Natural killer cell treated with Interleukin-12 subunit alpha and Interleukin-12 subunit beta and Interleukin-15 and Interleukin-18, amount 100 ng/mL, for 72 hours (primary cell): ENCODE measurements around the gene TENM4. TPM values are rescaled to one million over a fixed set of nuclear protein-coding genes. Genes with fewer than 3 reads are reported as not detected.

Source experiments
- ATAC-seq, 2 donors: fragments of 150-1000 bp; cut with Tn5 transposase in 1 of 2; sonication (Bioruptor Pico), chemical (Tn5 transposase) in 1 of 2; 2 replicates each; pipeline ENCODE4 v1.10.0; 2021
- DNase-seq: peaks from one replicate; pipeline ENCODE4 v3.0.0; 2022; ENCODE audit warnings: low spot score
- H3K27ac Mint-ChIP-seq, 2 donors: 1 replicate in 1 of 2; 2 replicates in 1 of 2; pipeline ENCODE4 v1.8.0; 2022; ENCODE audit warnings: mixed read lengths in 2 of 2, mild to moderate bottlenecking in 1 of 2, moderate library complexity in 1 of 2
- H3K27me3 Mint-ChIP-seq, 2 donors: 1 replicate in 1 of 2; 2 replicates in 1 of 2; pipeline ENCODE4 v1.8.0; 2022; ENCODE audit warnings: mixed read lengths in 2 of 2
- H3K36me3 Mint-ChIP-seq: one replicate; pipeline ENCODE4 v1.8.0; 2022; ENCODE audit warnings: mixed read lengths
- H3K4me1 Mint-ChIP-seq, 2 donors: 1 replicate in 1 of 2; 2 replicates in 1 of 2; pipeline ENCODE4 v1.8.0; 2022; ENCODE audit warnings: low read depth in 2 of 2, mixed read lengths in 2 of 2, mild to moderate bottlenecking in 1 of 2
- H3K4me3 Mint-ChIP-seq: one replicate; pipeline ENCODE4 v1.8.0; 2022; ENCODE audit warnings: mixed read lengths
- H3K9me3 Mint-ChIP-seq: 2 replicates; pipeline ENCODE4 v1.8.0; 2022; ENCODE audit warnings: mixed read lengths
- total RNA-seq, 2 donors: library from RNA; stranded (reverse); gene quantifications; one replicate each; pipeline ENCODE4 v1.2.3, GENCODE V29; 2022

TENM4 gene
- total RNA-seq, 2 donors from 2014 or later, result not detected

- ATAC-seq (no peak), DNase-seq (no peak)
- no peaks in the 10 kb centered on the region for H3K4me1 Mint-ChIP-seq
Observed at GRCh38 chr11:78659326-78660270, 781.2 kb downstream of the TENM4 start.

GRCh38 chr11:78657968-78658839, 782.6 kb downstream of the TENM4 start:
- no peak overlapping the region for H3K27ac Mint-ChIP-seq
- DNase-seq (no peak), ATAC-seq (peak in 1 of 2 donors; percentile 41)
- peaks cover 4 to 7% of the 10 kb centered on the region in 2 donors for H3K27me3 Mint-ChIP-seq
- no peak overlapping the region for H3K4me3 Mint-ChIP-seq
- H3K4me1 Mint-ChIP-seq, result no peaks in the 10 kb centered on the region
- H3K36me3 Mint-ChIP-seq, result no peaks in the 10 kb centered on the region
- no peaks in the 10 kb centered on the region for H3K9me3 Mint-ChIP-seq

More at GRCh38 chr11:78659326-78660270, 781.2 kb downstream of the TENM4 start:
- H3K27ac Mint-ChIP-seq, result no peak overlapping the region
- no peaks in the 10 kb centered on the region for H3K36me3 Mint-ChIP-seq
- H3K4me3 Mint-ChIP-seq, result no peak overlapping the region
- peaks cover 4 to 7% of the 10 kb centered on the region in 2 donors for H3K27me3 Mint-ChIP-seq
- no peaks in the 10 kb centered on the region for H3K9me3 Mint-ChIP-seq

- ATAC-seq, result peak in 1 of 2 donors; percentile 22
- DNase-seq, result no peak
- Mint-ChIP-seq H3K4me1 (no peaks in the 10 kb centered on the region), H3K9me3 (no peaks in the 10 kb centered on the region), H3K4me3 (no peak overlapping the region), H3K36me3 (no peaks in the 10 kb centered on the region), H3K27ac (no peak overlapping the region), H3K27me3 (peaks cover under 1 to 2% of the 10 kb centered on the region in 2 donors)
Observed at GRCh38 chr11:78657441-78657840, 783.4 kb downstream of the TENM4 start.

GRCh38 chr11:78656984-78657383, 783.8 kb downstream of the TENM4 start:
- H3K9me3 Mint-ChIP-seq, result no peaks in the 10 kb centered on the region
- no peak for ATAC-seq
- DNase-seq, result no peak
- H3K4me1 Mint-ChIP-seq, result no peaks in the 10 kb centered on the region
- no peaks in the 10 kb centered on the region for H3K36me3 Mint-ChIP-seq
- H3K27me3 Mint-ChIP-seq, result no peaks in the 10 kb centered on the region
- no peak overlapping the region for H3K27ac Mint-ChIP-seq
- no peak overlapping the region for H3K4me3 Mint-ChIP-seq

GRCh38 chr11:78656327-78656726, 784.5 kb downstream of the TENM4 start:
- H3K4me1 Mint-ChIP-seq, result no peaks in the 10 kb centered on the region
- H3K27ac Mint-ChIP-seq, result no peak overlapping the region
- no peaks in the 10 kb centered on the region for H3K9me3 Mint-ChIP-seq
- no peak overlapping the region for H3K4me3 Mint-ChIP-seq
- no peaks in the 10 kb centered on the region for H3K36me3 Mint-ChIP-seq
- ATAC-seq, result no peak
- peaks cover 0 to 4% of the 10 kb centered on the region in 2 donors for H3K27me3 Mint-ChIP-seq
- DNase-seq, result no peak

GRCh38 chr11:78655561-78655960, 785.3 kb downstream of the TENM4 start:
- no peak for DNase-seq
- Mint-ChIP-seq H3K27me3 (peaks cover 3 to 5% of the 10 kb centered on the region in 2 donors), H3K4me3 (no peak overlapping the region), H3K27ac (no peak overlapping the region), H3K9me3 (no peaks in the 10 kb centered on the region), H3K4me1 (no peaks in the 10 kb centered on the region), H3K36me3 (no peaks in the 10 kb centered on the region)
- ATAC-seq, result no peak

GRCh38 chr11:78654866-78655265, 786.0 kb downstream of the TENM4 start:
- no peak overlapping the region for H3K27ac Mint-ChIP-seq
- no peak for DNase-seq
- H3K4me1 Mint-ChIP-seq, result no peaks in the 10 kb centered on the region

GRCh38 chr11:78654071-78654470, 786.8 kb downstream of the TENM4 start:
- Mint-ChIP-seq H3K27ac (no peak overlapping the region), H3K4me1 (no peaks in the 10 kb centered on the region), H3K36me3 (no peaks in the 10 kb centered on the region), H3K9me3 (no peaks in the 10 kb centered on the region), H3K4me3 (no peak overlapping the region), H3K27me3 (peaks cover 5 to 7% of the 10 kb centered on the region in 2 donors)
- no peak for DNase-seq
- no peak for ATAC-seq

More at GRCh38 chr11:78654866-78655265, 786.0 kb downstream of the TENM4 start:
- H3K4me3 Mint-ChIP-seq, result no peak overlapping the region
- H3K9me3 Mint-ChIP-seq, result no peaks in the 10 kb centered on the region
- H3K27me3 Mint-ChIP-seq, result peaks cover 5 to 7% of the 10 kb centered on the region in 2 donors
- no peaks in the 10 kb centered on the region for H3K36me3 Mint-ChIP-seq
- no peak for ATAC-seq

- peaks cover 5 to 7% of the 10 kb centered on the region in 2 donors for H3K27me3 Mint-ChIP-seq
- H3K36me3 Mint-ChIP-seq, result no peaks in the 10 kb centered on the region
- no peak overlapping the region for H3K4me3 Mint-ChIP-seq
- H3K9me3 Mint-ChIP-seq, result no peaks in the 10 kb centered on the region
- DNase-seq (no peak), ATAC-seq (no peak)
- H3K4me1 Mint-ChIP-seq, result no peaks in the 10 kb centered on the region
- no peak overlapping the region for H3K27ac Mint-ChIP-seq
Observed at GRCh38 chr11:78653294-78653909, 787.4 kb downstream of the TENM4 start.

- no peak for DNase-seq
- Mint-ChIP-seq H3K4me3 (no peak overlapping the region), H3K27ac (no peak overlapping the region), H3K36me3 (no peaks in the 10 kb centered on the region), H3K4me1 (no peaks in the 10 kb centered on the region), H3K27me3 (peaks cover 5 to 7% of the 10 kb centered on the region in 2 donors), H3K9me3 (no peaks in the 10 kb centered on the region)
- ATAC-seq, result no peak
Observed at GRCh38 chr11:78652843-78653239, 788.0 kb downstream of the TENM4 start.

- no peak overlapping the region for H3K4me3 Mint-ChIP-seq
- H3K4me1 Mint-ChIP-seq, result no peaks in the 10 kb centered on the region
- H3K27me3 Mint-ChIP-seq, result peaks cover 5 to 7% of the 10 kb centered on the region in 2 donors
- no peak for ATAC-seq
- H3K9me3 Mint-ChIP-seq, result no peaks in the 10 kb centered on the region
- no peak overlapping the region for H3K27ac Mint-ChIP-seq
- H3K36me3 Mint-ChIP-seq, result no peaks in the 10 kb centered on the region
- DNase-seq, result no peak
Observed at GRCh38 chr11:78651923-78652842, 788.6 kb downstream of the TENM4 start.

- no peaks in the 10 kb centered on the region for H3K9me3 Mint-ChIP-seq
- no peak for DNase-seq
- no peak overlapping the region for H3K4me3 Mint-ChIP-seq
- H3K36me3 Mint-ChIP-seq, result no peaks in the 10 kb centered on the region
- peaks cover 7 to 9% of the 10 kb centered on the region in 2 donors for H3K27me3 Mint-ChIP-seq
- no peak for ATAC-seq
- no peaks in the 10 kb centered on the region for H3K4me1 Mint-ChIP-seq
- H3K27ac Mint-ChIP-seq, result no peak overlapping the region
Observed at GRCh38 chr11:78651136-78651775, 789.6 kb downstream of the TENM4 start.
